ENCODE results near the gene UNC93A. TPM values are rescaled to one million over a fixed set of nuclear protein-coding genes. Genes with fewer than 3 reads are reported as not detected.

UNC93A gene
- total RNA-seq, 2 experiments from 2014 or later, result not detected

DNA sequence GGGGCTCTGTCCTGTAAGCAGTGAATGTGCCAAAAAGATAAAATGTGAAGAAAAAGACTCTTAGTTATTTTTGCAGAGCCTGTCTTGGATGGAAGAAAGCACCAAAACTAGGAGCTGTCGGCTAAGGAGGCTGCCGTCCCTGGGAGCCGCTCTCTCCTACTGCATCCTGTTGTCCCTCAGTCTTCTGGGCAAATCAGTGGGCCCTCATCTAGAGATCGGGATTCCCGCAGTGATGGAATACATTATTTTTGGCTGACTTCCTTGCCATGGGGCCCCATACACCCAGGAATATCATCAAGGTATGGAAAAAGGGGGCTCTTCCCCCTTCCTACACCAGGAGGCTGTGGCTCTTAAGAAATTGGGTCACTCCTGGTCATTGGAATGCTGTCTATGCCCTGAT is 37.0 kb downstream of the UNC93A start:
- Mint-ChIP-seq H3K27ac (no peak overlapping the region), H3K4me3 (no peak overlapping the region), H3K9me3 (no peaks in the 10 kb centered on the region), H3K4me1 (ENCODE audit: low read depth) (no peaks in the 10 kb centered on the region), H3K36me3 (ENCODE audit: low read depth) (no peaks in the 10 kb centered on the region), H3K27me3 (ENCODE audit: low read depth) (peaks cover 11% of the 10 kb centered on the region)
- no peak for DNase-seq
- intact Hi-C loops (cut with micrococcal nuclease), result no loop called here
- CTCF ChIA-PET, result interaction anchor here (1.2 kb wide), 1 partner anchor 38 kb away, joined by 3 read pairs; no protein-coding TSS in a partner anchor

DNA sequence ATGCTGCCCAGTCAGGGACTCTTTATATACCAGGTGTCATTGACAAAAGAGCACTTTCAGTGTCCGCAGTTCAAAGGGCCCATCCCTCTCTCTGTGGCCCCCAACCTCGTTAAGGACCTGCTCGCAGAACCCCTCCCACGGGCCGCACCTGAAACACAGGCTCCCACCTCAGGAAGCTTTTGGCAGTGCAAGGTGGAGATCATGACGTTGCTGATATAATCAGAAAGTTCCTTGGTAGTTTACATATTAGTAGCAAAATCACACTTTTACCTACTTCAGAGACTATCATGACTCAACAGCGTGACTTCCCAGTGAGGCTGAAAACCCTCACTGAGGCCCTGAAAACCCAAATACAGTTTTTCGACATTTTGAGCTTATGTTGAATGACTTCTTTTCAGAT is 37.9 kb downstream of the UNC93A start:
- Mint-ChIP-seq H3K27ac (no peak overlapping the region), H3K27me3 (ENCODE audit: low read depth) (peaks cover 11% of the 10 kb centered on the region), H3K36me3 (ENCODE audit: low read depth) (no peaks in the 10 kb centered on the region), H3K4me3 (no peak overlapping the region), H3K4me1 (ENCODE audit: low read depth) (no peaks in the 10 kb centered on the region), H3K9me3 (no peaks in the 10 kb centered on the region)
- intact Hi-C loops (cut with micrococcal nuclease), result no loop called here
- CTCF ChIA-PET, result interaction anchor here (1.0 to 1.2 kb wide), 2 partner anchors 23 to 39 kb away, joined by 3 to 4 read pairs; no protein-coding TSS in a partner anchor
- peak; percentile 16 for DNase-seq

DNA sequence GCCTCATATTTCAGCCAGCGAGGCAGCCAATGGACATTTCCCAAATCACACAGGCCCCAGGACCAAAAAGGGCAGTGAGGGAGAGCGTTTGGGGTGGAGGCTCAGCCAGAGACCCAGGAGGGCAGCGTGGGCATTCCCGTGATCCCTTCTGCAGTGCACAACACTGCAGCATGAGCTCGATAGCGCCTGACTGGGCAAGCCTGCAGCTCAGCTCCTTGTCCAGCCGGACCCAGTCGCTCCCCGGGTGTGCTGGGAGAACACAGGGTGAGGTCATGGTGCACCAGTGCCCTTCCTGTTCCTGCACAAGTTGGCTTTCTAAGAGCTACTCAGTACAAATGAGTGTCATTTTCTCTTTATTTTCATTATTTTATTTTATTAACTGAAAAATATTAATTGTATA is 39.6 kb downstream of the UNC93A start:
- no peak overlapping the region for H3K27ac Mint-ChIP-seq
- intact Hi-C loops (cut with micrococcal nuclease), result no loop called here
- peaks cover 8% of the 10 kb centered on the region for H3K27me3 Mint-ChIP-seq (ENCODE audit: low read depth)
- CTCF ChIA-PET, result no interaction called here
- H3K9me3 Mint-ChIP-seq, result no peaks in the 10 kb centered on the region
- no peak overlapping the region for H3K4me3 Mint-ChIP-seq
- DNase-seq, result no peak
- H3K36me3 Mint-ChIP-seq (ENCODE audit: low read depth), result no peaks in the 10 kb centered on the region
- no peaks in the 10 kb centered on the region for H3K4me1 Mint-ChIP-seq (ENCODE audit: low read depth)

DNA sequence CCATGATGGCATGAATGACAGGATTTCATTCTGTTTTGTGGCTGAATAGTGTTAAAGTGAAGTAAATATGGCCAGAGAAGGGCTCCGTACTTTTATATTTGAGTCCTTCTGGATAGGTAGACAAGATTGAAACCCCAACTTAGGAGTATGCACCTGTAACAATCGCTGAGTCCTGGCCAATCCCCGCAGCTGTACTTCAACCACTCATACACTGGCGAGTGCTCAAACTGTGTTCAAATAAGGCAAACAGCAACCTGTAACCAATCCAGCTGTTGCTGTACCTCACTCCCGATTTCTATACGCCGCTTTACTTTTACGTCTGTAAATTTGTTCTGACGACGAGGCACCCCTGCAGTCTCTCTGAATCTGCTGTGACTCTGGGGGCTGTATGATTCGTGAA is 40.5 kb downstream of the UNC93A start:
- Mint-ChIP-seq H3K9me3 (no peaks in the 10 kb centered on the region), H3K27me3 (ENCODE audit: low read depth) (peaks cover 8% of the 10 kb centered on the region), H3K27ac (no peak overlapping the region), H3K4me1 (ENCODE audit: low read depth) (no peaks in the 10 kb centered on the region), H3K4me3 (no peak overlapping the region), H3K36me3 (ENCODE audit: low read depth) (no peaks in the 10 kb centered on the region)
- DNase-seq, result no peak
- intact Hi-C loops (cut with micrococcal nuclease), result no loop called here
- CTCF ChIA-PET, result no interaction called here

DNA sequence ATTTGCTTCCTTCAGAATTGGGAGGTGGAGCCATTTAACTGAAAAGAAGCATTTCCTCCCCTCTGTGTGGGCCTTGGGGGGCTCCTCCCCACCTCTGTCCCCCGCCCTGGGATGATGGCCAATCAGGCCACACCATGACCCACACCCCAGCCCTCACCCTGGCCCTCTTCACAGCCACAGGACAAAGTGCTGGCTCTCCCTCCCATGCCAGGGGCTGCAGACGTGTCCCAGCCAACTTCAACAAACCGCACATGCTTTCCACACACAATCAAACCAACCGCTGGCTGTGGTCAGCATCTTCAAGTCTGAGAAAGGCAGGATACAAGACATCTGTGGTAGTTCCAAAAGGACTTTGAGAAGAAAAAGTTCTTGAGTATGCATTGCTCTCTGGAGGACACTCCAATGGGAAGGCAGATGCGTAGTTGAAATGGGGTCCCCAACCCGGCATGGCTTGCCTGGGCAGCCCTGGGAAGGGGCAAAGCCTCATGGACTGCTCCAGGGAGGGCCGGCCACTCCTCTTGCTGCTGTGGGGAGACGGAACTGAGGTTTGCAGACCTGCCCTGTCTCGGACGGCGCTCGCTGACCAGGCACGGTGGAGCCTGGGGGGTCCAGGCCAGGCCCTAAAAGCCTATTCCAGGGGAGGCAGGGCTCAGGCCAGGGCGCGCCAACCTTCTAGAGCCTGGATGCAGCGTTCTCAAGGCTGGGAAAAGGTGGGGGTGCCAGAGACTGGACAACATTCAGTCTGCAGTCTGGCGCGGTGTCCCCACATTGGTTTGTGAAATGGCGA is 45.9 kb downstream of the UNC93A start:
- CTCF ChIA-PET, result no interaction called here
- no peak overlapping the region for H3K27ac Mint-ChIP-seq
- no peaks in the 10 kb centered on the region for H3K9me3 Mint-ChIP-seq
- no peaks in the 10 kb centered on the region for H3K36me3 Mint-ChIP-seq (ENCODE audit: low read depth)
- H3K4me3 Mint-ChIP-seq, result no peak overlapping the region
- intact Hi-C loops (cut with micrococcal nuclease), result no loop called here
- no peaks in the 10 kb centered on the region for H3K4me1 Mint-ChIP-seq (ENCODE audit: low read depth)
- peaks cover 8% of the 10 kb centered on the region for H3K27me3 Mint-ChIP-seq (ENCODE audit: low read depth)
- DNase-seq, result no peak

DNA sequence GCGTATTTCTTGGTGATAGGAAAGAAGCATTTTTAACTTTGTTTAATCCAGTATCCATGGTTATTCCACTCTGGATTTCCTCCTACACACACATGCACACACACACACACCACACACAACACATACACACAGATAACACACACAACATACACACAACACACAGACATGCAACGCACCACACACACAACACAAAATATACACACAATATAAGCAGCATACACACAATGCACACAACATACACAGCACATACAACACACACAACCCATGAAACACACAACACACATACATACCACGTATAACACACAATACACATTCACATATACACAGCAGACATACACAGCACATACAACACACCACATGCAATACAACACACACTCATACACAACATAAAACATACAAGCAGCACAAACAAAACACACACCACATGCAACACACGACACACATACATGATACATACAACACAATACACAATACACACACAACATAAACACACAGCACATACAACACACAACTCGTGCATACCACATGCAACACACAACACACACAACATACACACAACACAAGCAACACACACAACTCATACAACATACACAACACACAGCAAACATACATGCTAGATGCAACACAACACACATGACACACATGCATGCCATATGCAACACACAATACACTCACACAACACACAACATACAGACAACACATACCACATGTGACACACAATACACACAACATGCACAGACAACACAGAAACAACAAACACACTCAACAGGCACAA is 46.7 kb downstream of the UNC93A start:
- CTCF ChIA-PET, result no interaction called here
- H3K4me1 Mint-ChIP-seq (ENCODE audit: low read depth), result no peaks in the 10 kb centered on the region
- no peak for DNase-seq
- H3K9me3 Mint-ChIP-seq, result no peaks in the 10 kb centered on the region
- no peak overlapping the region for H3K27ac Mint-ChIP-seq
- H3K27me3 Mint-ChIP-seq (ENCODE audit: low read depth), result peaks cover 8% of the 10 kb centered on the region
- H3K4me3 Mint-ChIP-seq, result no peak overlapping the region
- H3K36me3 Mint-ChIP-seq (ENCODE audit: low read depth), result no peaks in the 10 kb centered on the region
- intact Hi-C loops (cut with micrococcal nuclease), result no loop called here

DNA sequence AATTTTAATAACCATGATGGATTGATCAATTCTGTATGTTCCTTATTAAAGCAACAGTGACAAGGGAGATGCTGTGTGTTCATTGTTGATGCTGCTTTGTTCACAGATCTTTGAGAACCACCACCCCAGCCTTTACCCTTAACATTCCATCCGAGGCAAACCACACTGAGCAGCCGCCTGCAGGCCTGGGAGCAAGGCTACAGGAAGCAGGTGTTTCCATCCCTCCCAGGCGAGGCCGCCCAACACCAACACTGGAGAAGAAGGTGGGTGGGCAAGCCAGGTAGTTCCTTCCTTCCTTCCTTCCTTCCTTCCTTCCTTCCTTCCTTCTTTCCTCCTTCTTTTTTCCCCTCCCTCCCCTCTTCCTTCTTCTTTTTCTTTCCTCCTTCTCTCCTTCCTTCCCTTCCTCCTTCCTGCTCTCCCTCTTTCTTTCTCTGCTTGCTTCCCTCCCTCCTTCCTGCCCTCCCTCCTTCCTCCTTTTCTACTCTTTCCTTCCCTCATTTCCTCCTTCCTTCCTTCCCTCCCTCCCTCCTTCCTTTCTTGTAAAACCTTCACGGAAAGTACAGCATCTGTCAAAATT is 47.5 kb downstream of the UNC93A start:
- no peak overlapping the region for H3K4me3 Mint-ChIP-seq
- H3K4me1 Mint-ChIP-seq (ENCODE audit: low read depth), result no peaks in the 10 kb centered on the region
- H3K27me3 Mint-ChIP-seq (ENCODE audit: low read depth), result peaks cover 8% of the 10 kb centered on the region
- no peaks in the 10 kb centered on the region for H3K36me3 Mint-ChIP-seq (ENCODE audit: low read depth)
- intact Hi-C loops (cut with micrococcal nuclease), result no loop called here
- no peaks in the 10 kb centered on the region for H3K9me3 Mint-ChIP-seq
- CTCF ChIA-PET, result interaction anchor here (1.0 kb wide), 1 partner anchor 12 kb away, joined by 3 read pairs; no protein-coding TSS in a partner anchor
- H3K27ac Mint-ChIP-seq, result no peak overlapping the region
- DNase-seq, result no peak

DNA sequence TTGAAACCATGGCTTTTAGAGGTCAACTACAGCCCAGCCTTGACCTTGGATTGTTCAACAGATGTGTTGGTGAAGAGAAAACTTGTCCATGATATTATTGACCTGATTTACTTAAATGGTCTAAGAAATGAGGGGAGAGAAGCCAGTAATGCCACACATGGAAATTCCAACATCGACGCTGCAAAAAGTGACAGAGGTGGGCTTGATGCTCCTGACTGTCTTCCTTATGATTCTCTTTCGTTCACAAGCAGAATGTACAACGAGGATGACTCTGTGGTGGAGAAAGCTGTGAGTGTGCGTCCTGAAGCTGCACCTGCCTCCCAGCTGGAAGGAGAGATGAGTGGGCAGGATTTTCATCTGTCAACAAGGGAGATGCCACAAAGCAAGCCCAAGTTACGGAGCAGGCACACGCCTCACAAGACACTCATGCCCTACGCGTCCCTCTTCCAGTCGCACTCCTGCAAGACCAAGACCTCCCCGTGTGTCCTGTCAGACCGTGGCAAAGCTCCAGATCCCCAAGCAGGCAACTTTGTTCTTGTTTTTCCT is 50.0 kb downstream of the UNC93A start:
- no peaks in the 10 kb centered on the region for H3K9me3 Mint-ChIP-seq
- H3K27me3 Mint-ChIP-seq (ENCODE audit: low read depth), result peaks cover 8% of the 10 kb centered on the region
- no peaks in the 10 kb centered on the region for H3K4me1 Mint-ChIP-seq (ENCODE audit: low read depth)
- intact Hi-C loops (cut with micrococcal nuclease), result no loop called here
- H3K36me3 Mint-ChIP-seq (ENCODE audit: low read depth), result no peaks in the 10 kb centered on the region
- DNase-seq, result no peak
- CTCF ChIA-PET, result interaction anchor here (1.7 kb wide), 1 partner anchor 10 kb away, joined by 7 read pairs; no protein-coding TSS in a partner anchor
- no peak overlapping the region for H3K4me3 Mint-ChIP-seq
- no peak overlapping the region for H3K27ac Mint-ChIP-seq

DNA sequence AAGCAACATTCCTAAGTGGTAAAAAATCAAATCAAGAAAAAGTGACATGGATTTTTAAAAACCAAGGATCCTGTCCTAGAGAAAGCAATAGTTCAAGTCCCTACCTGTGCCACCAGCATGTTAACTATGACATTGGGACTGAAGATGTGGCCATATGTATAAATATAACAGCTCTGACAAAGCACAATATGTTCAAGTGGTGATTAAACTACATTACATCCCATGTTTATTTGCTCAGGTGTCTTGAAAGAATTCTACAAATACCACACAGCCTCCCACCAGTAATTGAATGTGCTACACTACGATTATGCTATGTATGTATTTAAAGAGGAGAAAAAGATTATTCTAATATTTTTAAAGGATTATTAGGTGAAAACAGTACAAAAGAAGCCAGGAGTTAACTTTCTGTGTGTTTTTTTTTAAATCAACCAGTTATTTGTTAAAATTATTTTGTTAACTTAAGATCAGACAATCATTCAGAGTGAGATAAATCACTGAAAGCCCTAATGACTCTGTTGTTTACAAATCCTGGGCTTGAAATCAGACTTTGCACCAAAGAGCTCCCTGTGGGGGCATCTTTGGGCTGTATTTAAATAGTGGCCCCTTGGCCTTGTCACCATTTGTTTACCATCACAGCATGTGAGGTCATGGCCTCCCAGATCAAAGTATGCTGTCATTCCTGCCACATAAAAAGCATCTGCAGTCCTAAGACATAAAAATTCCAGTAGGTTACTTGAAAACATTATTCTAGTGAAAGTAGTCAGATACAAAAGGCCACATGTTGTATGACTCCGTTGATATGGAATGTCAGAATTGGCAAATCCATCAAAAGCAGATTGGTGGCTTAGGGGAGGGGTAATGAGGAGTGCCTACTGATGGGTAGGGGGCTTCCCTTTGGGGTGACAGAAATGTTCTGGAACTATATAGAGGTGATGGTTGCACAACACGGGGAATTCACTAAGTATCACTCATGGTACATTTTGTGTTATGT is 50.8 kb downstream of the UNC93A start:
- Mint-ChIP-seq H3K27me3 (ENCODE audit: low read depth) (peaks cover 7% of the 10 kb centered on the region), H3K36me3 (ENCODE audit: low read depth) (no peaks in the 10 kb centered on the region), H3K4me1 (ENCODE audit: low read depth) (no peaks in the 10 kb centered on the region), H3K9me3 (no peaks in the 10 kb centered on the region), H3K27ac (no peak overlapping the region), H3K4me3 (no peak overlapping the region)
- intact Hi-C loops (cut with micrococcal nuclease), result no loop called here
- CTCF ChIA-PET, result interaction anchor here (1.7 kb wide), 1 partner anchor 9 kb away, joined by 7 read pairs; no protein-coding TSS in a partner anchor
- DNase-seq, result no peak

DNA sequence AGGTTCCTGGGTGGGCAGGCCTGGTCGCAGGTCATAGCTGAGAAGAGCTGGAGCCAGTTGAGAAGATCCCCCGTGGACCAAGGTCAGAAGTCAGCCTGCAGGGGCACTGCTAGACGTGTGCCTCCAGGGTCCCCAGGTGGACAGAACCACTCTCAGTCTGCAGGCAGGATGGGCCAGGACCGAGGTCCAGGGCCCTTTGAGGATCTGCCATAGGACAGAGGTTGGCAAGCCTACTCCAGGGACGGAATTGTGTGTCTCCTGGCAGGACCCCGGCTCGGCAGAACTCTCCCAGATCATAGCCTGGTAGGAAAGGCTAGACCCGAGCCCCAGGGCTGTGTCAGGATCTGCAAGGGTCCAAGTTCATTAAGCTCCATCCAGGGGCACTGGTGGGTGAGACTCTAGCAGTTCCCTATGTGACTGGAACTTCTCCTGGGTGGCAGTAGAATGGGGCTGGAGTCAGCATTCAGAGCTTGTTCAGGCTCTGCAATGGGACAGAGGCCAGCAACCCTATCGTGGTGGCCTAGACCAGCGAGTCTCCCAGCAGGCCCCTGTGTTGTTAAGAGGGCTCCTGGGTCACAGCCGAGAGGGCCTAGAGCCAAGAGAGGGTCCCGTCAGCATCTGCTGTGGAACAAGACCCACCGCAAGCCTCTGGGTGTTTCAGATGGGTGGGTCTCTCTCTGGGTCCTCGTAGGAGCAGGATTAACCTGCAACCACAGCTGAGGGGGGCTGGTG is 51.9 kb downstream of the UNC93A start:
- no peak overlapping the region for H3K4me3 Mint-ChIP-seq

DNA sequence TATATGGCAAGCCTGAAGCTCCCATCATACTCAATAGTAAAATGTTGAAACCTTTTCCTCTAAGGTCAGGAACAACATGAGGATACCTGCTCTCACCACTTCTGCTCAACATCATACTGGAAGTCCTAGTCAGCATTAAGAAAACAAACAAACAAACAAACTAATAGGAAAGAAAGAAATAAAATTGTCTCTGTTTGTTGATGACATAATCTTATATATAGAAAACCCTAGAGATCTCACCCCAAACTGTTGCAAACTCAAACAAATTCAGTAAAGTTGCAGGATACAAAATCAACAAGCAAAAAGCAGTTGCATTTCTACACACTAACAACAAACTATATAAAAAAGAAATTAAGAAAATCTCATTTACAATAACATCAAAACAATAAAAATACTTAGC is 54.2 kb downstream of the UNC93A start:
- H3K36me3 Mint-ChIP-seq (ENCODE audit: low read depth), result no peaks in the 10 kb centered on the region
- DNase-seq, result no peak
- intact Hi-C loops (cut with micrococcal nuclease), result no loop called here
- H3K27me3 Mint-ChIP-seq (ENCODE audit: low read depth), result peaks cover 23% of the 10 kb centered on the region
- H3K27ac Mint-ChIP-seq, result no peak overlapping the region
- CTCF ChIA-PET, result no interaction called here
- H3K4me1 Mint-ChIP-seq (ENCODE audit: low read depth), result peaks cover 5% of the 10 kb centered on the region
- no peaks in the 10 kb centered on the region for H3K9me3 Mint-ChIP-seq
- no peak overlapping the region for H3K4me3 Mint-ChIP-seq

More for the DNA sequence above, 51.9 kb downstream of the UNC93A start:
- no peaks in the 10 kb centered on the region for H3K4me1 Mint-ChIP-seq (ENCODE audit: low read depth)
- H3K36me3 Mint-ChIP-seq (ENCODE audit: low read depth), result no peaks in the 10 kb centered on the region
- H3K27me3 Mint-ChIP-seq (ENCODE audit: low read depth), result peaks cover 8% of the 10 kb centered on the region
- intact Hi-C loops (cut with micrococcal nuclease), result no loop called here
- H3K9me3 Mint-ChIP-seq, result no peaks in the 10 kb centered on the region
- no peak for DNase-seq
- H3K27ac Mint-ChIP-seq, result no peak overlapping the region
- CTCF ChIA-PET, result interaction anchor here (0.7 kb wide), 1 partner anchor 9 kb away, joined by 3 read pairs; no protein-coding TSS in a partner anchor
